ENCODE results near the gene THEMIS2. TPM values are rescaled to one million over a fixed set of nuclear protein-coding genes. Genes with fewer than 3 reads are reported as not detected.

THEMIS2 gene
- total and polyA plus RNA-seq, 2 of the 13 experiments (the other 11 are each of a cell fraction or from before 2014, with no cell fraction given), result 0.38 to 1.5 TPM

DNA sequence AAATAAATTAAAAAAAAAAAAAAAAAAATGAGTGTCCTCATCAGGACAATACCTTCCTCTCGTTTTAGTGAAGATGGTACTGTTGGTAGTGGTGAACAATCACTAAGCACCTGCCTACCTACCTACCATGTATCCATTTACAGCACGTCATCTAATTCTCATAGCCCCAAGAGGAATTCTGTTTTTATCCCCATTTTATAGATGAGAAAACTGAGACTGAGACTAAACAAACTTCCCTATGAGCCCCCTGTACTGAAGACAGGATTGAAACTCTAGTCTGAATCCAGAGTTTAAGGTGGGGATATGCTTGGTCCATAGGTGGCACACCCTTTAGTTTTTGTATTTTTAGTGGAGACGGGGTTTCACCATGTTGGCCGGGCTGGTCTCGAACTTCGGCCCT is 17.3 kb upstream of the THEMIS2 start:
- intact Hi-C loops (cut with micrococcal nuclease; ENCODE audit: unreplicated experiment), result loop anchor here (5.0 kb wide), 1 partner anchor 167 kb away; no protein-coding TSS in a partner anchor
- no TSS peak for BruUV-seq (replicated peaks)
- CTCF ChIA-PET (ENCODE audit: low intra/inter-chr PET ratio, low total read pairs), result no interaction called here
- H3K9me3 ChIP-seq (ENCODE audit: low read length), result no peaks in the 10 kb centered on the region
- no peak for FAIRE-seq
- H3K27ac ChIP-seq (ENCODE audit: extremely low read length, insufficient read depth, low read length), result no peak overlapping the region
- TF ChIP-seq ZNF629 (CRISPR knock-in tag; conservative IDR thresholded peaks at IDR 0.05), result peak; percentile 91
- TF ChIP-seq PHF21A (CRISPR knock-in tag; IDR thresholded peaks at IDR 0.05), result no peak
- TF ChIP-seq KDM1A (CRISPR knock-in tag; IDR thresholded peaks at IDR 0.05), result 0 out of 2 replicates have a peak, but pooled peaks have one; percentile 23
- TF ChIP-seq POLR2G (IDR thresholded peaks at IDR 0.05; ENCODE audit: low read depth, low read length), result no peak
- TF ChIP-seq ZNF343 (CRISPR knock-in tag; IDR thresholded peaks at IDR 0.05), result no peak
- no peak for TF ChIP-seq DDIT3 (CRISPR knock-in tag; IDR thresholded peaks at IDR 0.05)
- TF ChIP-seq CHD4 (IDR thresholded peaks at IDR 0.05; ENCODE audit: borderline replicate concordance, low read length), result peak; percentile 88
- TF ChIP-seq, protein P1, sequence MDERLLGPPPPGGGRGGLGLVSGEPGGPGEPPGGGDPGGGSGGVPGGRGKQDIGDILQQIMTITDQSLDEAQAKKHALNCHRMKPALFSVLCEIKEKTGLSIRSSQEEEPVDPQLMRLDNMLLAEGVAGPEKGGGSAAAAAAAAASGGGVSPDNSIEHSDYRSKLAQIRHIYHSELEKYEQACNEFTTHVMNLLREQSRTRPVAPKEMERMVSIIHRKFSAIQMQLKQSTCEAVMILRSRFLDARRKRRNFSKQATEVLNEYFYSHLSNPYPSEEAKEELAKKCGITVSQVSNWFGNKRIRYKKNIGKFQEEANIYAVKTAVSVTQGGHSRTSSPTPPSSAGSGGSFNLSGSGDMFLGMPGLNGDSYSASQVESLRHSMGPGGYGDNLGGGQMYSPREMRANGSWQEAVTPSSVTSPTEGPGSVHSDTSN (CRISPR knock-in tag; IDR thresholded peaks at IDR 0.05), result no peak
- no peaks in the 10 kb centered on the region for H4K20me1 ChIP-seq (ENCODE audit: insufficient read depth, low read length)
- no peak for ATAC-seq
- in situ Hi-C loops (cut with HindIII; ENCODE audit: extremely low pct_ligation_motif_present, low pct_unique_long_range_greater_than_20kb), result loop anchor here (5.0 to 10.0 kb wide), 2 partner anchors 80 to 122 kb away; partner anchors contain the start of gene SMPDL3B
- no peak overlapping the region for H3K4me3 ChIP-seq (replicated peaks in 1 of 3; ENCODE audit: insufficient read depth in 1 of 3, low read depth in 2 of 3, low read length in 3 of 3)
- H3K9ac ChIP-seq (ENCODE audit: insufficient read depth, low read depth, low read length), result no peak overlapping the region
- no peak overlapping the region for H2AFZ ChIP-seq (ENCODE audit: low read length)
- H3K79me2 ChIP-seq (ENCODE audit: insufficient read depth, low read length), result no peaks in the 10 kb centered on the region
- H3K27me3 ChIP-seq (ENCODE audit: control insufficient read depth in 1 of 2, insufficient read depth in 2 of 2, low read length in 2 of 2), result peaks cover 0 to 3% of the 10 kb centered on the region in 2 experiments; a peak in 1 of 5 replicates
- no peak overlapping the region for H3K4me2 ChIP-seq (ENCODE audit: low read depth, low read length)
- DNase-seq (ENCODE audit: low spot score), result no peak
- 65% methylated on average over 6 of the region's 6 CpGs for WGBS (ENCODE audit: low lambda C conversion rate)
- H3K4me1 ChIP-seq (ENCODE audit: insufficient read depth, low read length), result peaks cover 28% of the 10 kb centered on the region
- POLR2A ChIA-PET, result no interaction called here
- peaks cover 2 to 17% of the 10 kb centered on the region in 2 experiments for H3K36me3 ChIP-seq (replicated peaks in 1 of 2; ENCODE audit: control insufficient read depth in 1 of 2, insufficient read depth in 2 of 2, low read length in 2 of 2)

All from HepG2 (cell line).